Trophoblast cell (in vitro differentiated cells and primary cell): ENCODE data around the gene EPGN.
A peak's percentile ranks its signal among the peaks of the same experiment; 100 is the strongest.

Experiments
- DNase-seq, 2 donors: peaks; one replicate each; pipeline ENCODE4 v3.0.0-alpha.2; 2016
- H2AFZ ChIP-seq: 2 replicates; pipeline ENCODE4 v1.6.1; 2013; ENCODE audit warnings: low read length, moderate library complexity, mild to moderate bottlenecking; ENCODE audit not compliant: insufficient read depth, poor library complexity
- H2AK5ac ChIP-seq: 2 replicates; pipeline ENCODE4 v1.6.1; 2013; ENCODE audit warnings: mild to moderate bottlenecking, low read length
- H2BK120ac ChIP-seq: 2 replicates; pipeline ENCODE4 v1.6.1; 2013; ENCODE audit warnings: low read length, mild to moderate bottlenecking, moderate library complexity; ENCODE audit not compliant: insufficient read depth, poor library complexity
- H2BK12ac ChIP-seq: 2 replicates; pipeline ENCODE4 v1.6.1; 2013; ENCODE audit warnings: mild to moderate bottlenecking, low read length, moderate library complexity
- H2BK5ac ChIP-seq: 2 replicates; pipeline ENCODE4 v1.6.1; 2013; ENCODE audit warnings: low read length, low read depth, moderate library complexity, mild to moderate bottlenecking; ENCODE audit not compliant: poor library complexity
- H3K14ac ChIP-seq: 2 replicates; pipeline ENCODE4 v1.6.1; 2013; ENCODE audit warnings: mild to moderate bottlenecking, low read length
- H3K18ac ChIP-seq: 2 replicates; pipeline ENCODE4 v1.6.1; 2013; ENCODE audit warnings: mild to moderate bottlenecking, low read length
- H3K23ac ChIP-seq: 2 replicates; pipeline ENCODE4 v1.6.1; 2013; ENCODE audit warnings: low read length
- H3K27ac ChIP-seq: 2 replicates; pipeline ENCODE4 v1.5.1; 2013; ENCODE audit warnings: low read depth, mild to moderate bottlenecking, inconsistent platforms, low read length, moderate library complexity
- H3K27me3 ChIP-seq: 2 replicates; pipeline ENCODE4 v1.6.1; 2013; ENCODE audit warnings: inconsistent platforms, mild to moderate bottlenecking, low read length, moderate library complexity; ENCODE audit not compliant: insufficient read depth
- H3K36me3 ChIP-seq, 2 experiments: 1 replicate in 1 of 2; 2 replicates in 1 of 2; pipeline ENCODE4 v1.6.1; 2013; ENCODE audit warnings: low read length in 2 of 2, mild to moderate bottlenecking in 2 of 2, moderate library complexity in 1 of 2; ENCODE audit not compliant: insufficient read depth in 2 of 2, control insufficient read depth in 1 of 2
- H3K4ac ChIP-seq: 2 replicates; pipeline ENCODE4 v1.6.1; 2013; ENCODE audit warnings: low read depth, mild to moderate bottlenecking, low read length, moderate library complexity
- H3K4me1 ChIP-seq, 2 experiments: 1 replicate in 1 of 2; 2 replicates in 1 of 2; pipeline ENCODE4 v1.6.1; 2013; ENCODE audit warnings: low read length in 2 of 2, mild to moderate bottlenecking in 2 of 2, moderate library complexity in 1 of 2; ENCODE audit not compliant: insufficient read depth in 2 of 2, control insufficient read depth in 1 of 2
- H3K4me2 ChIP-seq: 2 replicates; pipeline ENCODE4 v1.6.1; 2013; ENCODE audit warnings: inconsistent platforms, mild to moderate bottlenecking, low read length, moderate library complexity
- H3K4me3 ChIP-seq: 2 replicates; pipeline ENCODE4 v1.5.1; 2013; ENCODE audit warnings: mild to moderate bottlenecking, low read depth, low read length, inconsistent platforms
- H3K79me1 ChIP-seq: one replicate; pipeline ENCODE4 v1.6.1; 2013; ENCODE audit warnings: low read length
- H3K79me2 ChIP-seq: 2 replicates; pipeline ENCODE4 v1.6.1; 2013; ENCODE audit warnings: low read length, mild to moderate bottlenecking; ENCODE audit not compliant: control insufficient read depth, insufficient read depth, poor library complexity
- H3K9ac ChIP-seq: 2 replicates; pipeline ENCODE4 v1.6.1; 2013; ENCODE audit warnings: mild to moderate bottlenecking, low read length
- H3K9me3 ChIP-seq: 2 replicates; pipeline ENCODE4 v1.6.1; 2013; ENCODE audit warnings: low read depth, mild to moderate bottlenecking, control low read depth, inconsistent platforms, low read length; ENCODE audit not compliant: insufficient read depth
- H4K12ac ChIP-seq: 2 replicates; pipeline ENCODE4 v1.6.1; 2013; ENCODE audit warnings: low read depth, mild to moderate bottlenecking, low read length, moderate library complexity
- H4K8ac ChIP-seq: 2 replicates; pipeline ENCODE4 v1.6.1; 2013; ENCODE audit warnings: low read depth, mild to moderate bottlenecking, low read length, moderate library complexity
- H4K91ac ChIP-seq: one replicate; pipeline ENCODE4 v1.6.1; 2013; ENCODE audit warnings: low read depth, mild to moderate bottlenecking, low read length, moderate library complexity
- WGBS: extraction: QIAGEN DNeasy Blood & Tissue Kit; methylation state at CpG from one replicate; pipeline ENCODE4 v1.1.7; 2013; ENCODE audit warnings: missing lambda C conversion rate; ENCODE audit not compliant: insufficient read length, insufficient coverage; ENCODE audit errors: extremely low coverage; 5-methylcytosine and 5-hydroxymethylcytosine counted together

The EPGN gene

GRCh38 chr4:74327762-74328161 is 19.5 kb downstream of the EPGN start:
- Histone ChIP-seq H3K27me3 (no peaks in the 10 kb centered on the region), H3K4me3 (no peak overlapping the region), H3K23ac (no peak overlapping the region), H3K9me3 (no peaks in the 10 kb centered on the region), H3K9ac (no peak overlapping the region), H3K79me2 (no peaks in the 10 kb centered on the region), H3K27ac (no peak overlapping the region), H3K4me2 (no peak overlapping the region), H4K12ac (no peak overlapping the region), H3K79me1 (no peaks in the 10 kb centered on the region), H2BK120ac (no peak overlapping the region), H3K14ac (no peak overlapping the region), H4K8ac (no peak overlapping the region), H2AFZ (no peak overlapping the region), H4K91ac (no peak overlapping the region), H3K36me3 (no peaks in the 10 kb centered on the region), H2AK5ac (no peak overlapping the region), H2BK12ac (no peak overlapping the region), H3K4me1 (no peaks in the 10 kb centered on the region), H2BK5ac (no peak overlapping the region), H3K18ac (no peak overlapping the region), H3K4ac (no peak overlapping the region)
- no peak for DNase-seq
- no CpG with 5 or more reads among the region's 3 CpGs for WGBS

GRCh38 chr4:74328501-74328900 is 20.2 kb downstream of the EPGN start:
- Histone ChIP-seq H3K14ac (no peak overlapping the region), H3K27ac (no peak overlapping the region), H2BK120ac (no peak overlapping the region), H2AFZ (no peak overlapping the region), H3K9ac (no peak overlapping the region), H3K23ac (no peak overlapping the region), H4K12ac (no peak overlapping the region), H4K8ac (no peak overlapping the region), H4K91ac (no peak overlapping the region), H3K9me3 (no peaks in the 10 kb centered on the region), H3K18ac (no peak overlapping the region), H3K4me1 (no peaks in the 10 kb centered on the region), H3K36me3 (no peaks in the 10 kb centered on the region), H3K79me1 (no peaks in the 10 kb centered on the region), H2BK5ac (no peak overlapping the region), H3K4me2 (no peak overlapping the region), H3K79me2 (no peaks in the 10 kb centered on the region), H3K4ac (no peak overlapping the region), H3K4me3 (no peak overlapping the region), H2BK12ac (no peak overlapping the region), H3K27me3 (no peaks in the 10 kb centered on the region), H2AK5ac (no peak overlapping the region)
- WGBS = no CpG with 5 or more reads among the region's 1 CpG
- no peak for DNase-seq

- H3K4ac ChIP-seq = no peak overlapping the region
- H4K8ac ChIP-seq = no peak overlapping the region
- H3K4me3 ChIP-seq = no peak overlapping the region
- no peaks in the 10 kb centered on the region for H3K36me3 ChIP-seq
- no peak overlapping the region for H3K23ac ChIP-seq
- no peak overlapping the region for H3K27ac ChIP-seq
- H4K12ac ChIP-seq = no peak overlapping the region
- no peak overlapping the region for H2BK5ac ChIP-seq
- H2BK12ac ChIP-seq = no peak overlapping the region
- no peak overlapping the region for H4K91ac ChIP-seq
- no peak overlapping the region for H3K9ac ChIP-seq
- H3K9me3 ChIP-seq = peaks cover 3% of the 10 kb centered on the region
- H3K4me1 ChIP-seq = no peaks in the 10 kb centered on the region
- H3K27me3 ChIP-seq = no peaks in the 10 kb centered on the region
- H3K14ac ChIP-seq = no peak overlapping the region
- H3K79me1 ChIP-seq = no peaks in the 10 kb centered on the region
- no peak overlapping the region for H2AK5ac ChIP-seq
- no peak overlapping the region for H2AFZ ChIP-seq
- DNase-seq = no peak
- no peaks in the 10 kb centered on the region for H3K79me2 ChIP-seq
- H2BK120ac ChIP-seq = no peak overlapping the region
- no peak overlapping the region for H3K4me2 ChIP-seq
- H3K18ac ChIP-seq = no peak overlapping the region
These were observed 21.0 kb downstream of the EPGN start for GRCh38 chr4:74329307-74329706.

GRCh38 chr4:74330295-74330750 is 22.1 kb downstream of the EPGN start:
- H4K8ac ChIP-seq = no peak overlapping the region
- peak in 1 of 2 donors; percentile 4 for DNase-seq
- H3K27me3 ChIP-seq = no peaks in the 10 kb centered on the region
- H3K4me2 ChIP-seq = no peak overlapping the region
- no peak overlapping the region for H2BK12ac ChIP-seq
- no peak overlapping the region for H3K23ac ChIP-seq
- no peak overlapping the region for H4K12ac ChIP-seq
- no peak overlapping the region for H2AK5ac ChIP-seq
- no peak overlapping the region for H2AFZ ChIP-seq
- no peak overlapping the region for H3K18ac ChIP-seq
- H3K79me2 ChIP-seq = no peaks in the 10 kb centered on the region
- H2BK5ac ChIP-seq = no peak overlapping the region
- H3K4ac ChIP-seq = no peak overlapping the region
- H3K9ac ChIP-seq = no peak overlapping the region
- H3K9me3 ChIP-seq = peaks cover 3% of the 10 kb centered on the region
- no peak overlapping the region for H2BK120ac ChIP-seq
- no CpG with 5 or more reads among the region's 9 CpGs for WGBS
- H4K91ac ChIP-seq = no peak overlapping the region
- no peak overlapping the region for H3K27ac ChIP-seq
- H3K79me1 ChIP-seq = no peaks in the 10 kb centered on the region
- H3K4me1 ChIP-seq = peaks cover 0 to 3% of the 10 kb centered on the region in 2 experiments
- H3K4me3 ChIP-seq = no peak overlapping the region
- no peaks in the 10 kb centered on the region for H3K36me3 ChIP-seq
- H3K14ac ChIP-seq = no peak overlapping the region
